Natural killer cell (primary cell): ENCODE results near the gene PPP1R16B. TPM values are rescaled to one million over a fixed set of nuclear protein-coding genes. Genes with fewer than 3 reads are reported as not detected.

Experiments used
- ATAC-seq, 3 donors: fragments of 150-1000 bp in 2 of 3; fragments of 200-7000 bp in 1 of 3; cut with Tn5 transposase; 1 replicate in 1 of 3; 2 replicates in 2 of 3; pipeline ENCODE4 v1.10.0; 2021; ENCODE audit warnings: mild to moderate bottlenecking in 2 of 3, moderate library complexity in 2 of 3
- DNase-seq, 2 donors: peaks; one replicate each; pipeline versions ENCODE4 v3.0.0 to v3.0.0-alpha.2; 2013 to 2021; ENCODE audit warnings: mixed read lengths in 1 of 2
- H3K27ac ChIP-seq: one replicate; pipeline ENCODE4 v1.5.1; 2013; ENCODE audit warnings: mild to moderate bottlenecking, low read length
- H3K27me3 ChIP-seq: one replicate; pipeline ENCODE4 v1.6.1; 2013; ENCODE audit warnings: low read length; ENCODE audit not compliant: control insufficient read depth, insufficient read depth
- H3K36me3 ChIP-seq: one replicate; pipeline ENCODE4 v1.6.1; 2013; ENCODE audit warnings: low read length; ENCODE audit not compliant: control insufficient read depth, insufficient read depth
- H3K4me1 ChIP-seq: one replicate; pipeline ENCODE4 v1.6.1; 2013; ENCODE audit warnings: low read length; ENCODE audit not compliant: control insufficient read depth, insufficient read depth
- H3K4me3 ChIP-seq: one replicate; pipeline ENCODE4 v1.5.1; 2013; ENCODE audit warnings: low read length
- H3K9me3 ChIP-seq: one replicate; pipeline ENCODE4 v1.6.1; 2013; ENCODE audit warnings: low read length; ENCODE audit not compliant: control insufficient read depth, insufficient read depth
- H3K27ac Mint-ChIP-seq, 2 donors: one replicate each; pipeline ENCODE4 v1.8.0; 2022; ENCODE audit warnings: mild to moderate bottlenecking in 2 of 2, mixed read lengths in 2 of 2, moderate library complexity in 1 of 2
- H3K27me3 Mint-ChIP-seq, 2 donors: one replicate each; pipeline ENCODE4 v1.8.0; 2022; ENCODE audit warnings: low read depth in 2 of 2, mixed read lengths in 2 of 2
- H3K36me3 Mint-ChIP-seq: one replicate; pipeline ENCODE4 v1.8.0; 2022; ENCODE audit warnings: mixed read lengths
- H3K4me1 Mint-ChIP-seq, 2 donors: one replicate each; pipeline ENCODE4 v1.8.0; 2022; ENCODE audit warnings: mixed read lengths in 2 of 2
- H3K4me3 Mint-ChIP-seq: one replicate; pipeline ENCODE4 v1.8.0; 2022; ENCODE audit warnings: mild to moderate bottlenecking, moderate library complexity, mixed read lengths
- H3K9me3 Mint-ChIP-seq, 2 donors: one replicate each; pipeline ENCODE4 v1.8.0; 2022; ENCODE audit warnings: mixed read lengths in 2 of 2
- WGBS: methylation state at CpG from one replicate; pipeline ENCODE4 v1.1.7; 2013; ENCODE audit warnings: missing lambda C conversion rate; ENCODE audit not compliant: insufficient coverage; 5-methylcytosine and 5-hydroxymethylcytosine counted together
- intact Hi-C: fragments of 100-400 bp; cut with micrococcal nuclease; formaldehyde crosslinking; loops from one replicate; pipeline ENCODE4 v1.14.2; 2022
- total RNA-seq, 4 donors: library from RNA; stranded (reverse); fragments of 120-200 nt in 1 of 4; gene quantifications; one replicate each; pipeline versions ENCODE4 v1.2.3 to v1.2.4, GENCODE V29; 2013 to 2022
- TF ChIP-seq, protein P1 (sequence below): fragments of 200-600 bp; IDR thresholded peaks from one replicate; pipeline ENCODE4 v1.8.0; 2022; ENCODE audit warnings: antibody characterized with exemption

PPP1R16B gene
- total RNA-seq, 3 donors from 2014 or later (not counting 1 experiment from before 2014, with no cell fraction given) = 52.0 to 62.3 (median 53.7) TPM

DNA sequence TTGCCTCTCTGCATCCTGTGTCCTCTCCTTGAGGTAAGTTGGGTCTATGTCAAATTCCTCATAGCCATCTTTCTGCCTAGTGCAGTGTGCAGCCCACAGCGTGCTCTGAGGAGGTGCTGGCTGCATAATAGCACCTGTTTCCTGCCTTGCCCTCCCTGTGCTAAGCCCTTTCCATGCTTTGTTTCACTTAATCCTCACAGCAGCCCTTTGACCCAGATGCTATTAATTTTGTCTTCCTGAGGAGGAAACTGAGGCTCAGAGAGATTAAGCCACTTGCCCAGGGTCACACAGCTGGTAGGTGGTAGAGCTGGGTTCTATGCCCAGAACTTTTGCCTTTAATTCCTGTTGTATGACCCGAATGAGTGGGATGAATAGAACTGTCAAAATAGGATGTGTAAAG lies 134.2 kb downstream of the PPP1R16B start:
- no peak overlapping the region for H3K27ac Mint-ChIP-seq
- no peaks in the 10 kb centered on the region for H3K27me3 ChIP-seq

GRCh38 chr20:38940644-38941043 lies 135.1 kb downstream of the PPP1R16B start:
- no peak for DNase-seq
- TF ChIP-seq, protein P1, sequence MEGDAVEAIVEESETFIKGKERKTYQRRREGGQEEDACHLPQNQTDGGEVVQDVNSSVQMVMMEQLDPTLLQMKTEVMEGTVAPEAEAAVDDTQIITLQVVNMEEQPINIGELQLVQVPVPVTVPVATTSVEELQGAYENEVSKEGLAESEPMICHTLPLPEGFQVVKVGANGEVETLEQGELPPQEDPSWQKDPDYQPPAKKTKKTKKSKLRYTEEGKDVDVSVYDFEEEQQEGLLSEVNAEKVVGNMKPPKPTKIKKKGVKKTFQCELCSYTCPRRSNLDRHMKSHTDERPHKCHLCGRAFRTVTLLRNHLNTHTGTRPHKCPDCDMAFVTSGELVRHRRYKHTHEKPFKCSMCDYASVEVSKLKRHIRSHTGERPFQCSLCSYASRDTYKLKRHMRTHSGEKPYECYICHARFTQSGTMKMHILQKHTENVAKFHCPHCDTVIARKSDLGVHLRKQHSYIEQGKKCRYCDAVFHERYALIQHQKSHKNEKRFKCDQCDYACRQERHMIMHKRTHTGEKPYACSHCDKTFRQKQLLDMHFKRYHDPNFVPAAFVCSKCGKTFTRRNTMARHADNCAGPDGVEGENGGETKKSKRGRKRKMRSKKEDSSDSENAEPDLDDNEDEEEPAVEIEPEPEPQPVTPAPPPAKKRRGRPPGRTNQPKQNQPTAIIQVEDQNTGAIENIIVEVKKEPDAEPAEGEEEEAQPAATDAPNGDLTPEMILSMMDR = no peak
- Mint-ChIP-seq H3K36me3 (no peaks in the 10 kb centered on the region), H3K27ac (no peak overlapping the region), H3K9me3 (no peaks in the 10 kb centered on the region), H3K27me3 (no peaks in the 10 kb centered on the region), H3K4me3 (no peak overlapping the region), H3K4me1 (peaks cover 0 to 5% of the 10 kb centered on the region in 2 donors)
- H3K27ac ChIP-seq = no peak overlapping the region
- no peaks in the 10 kb centered on the region for H3K9me3 ChIP-seq
- H3K4me3 ChIP-seq = no peak overlapping the region
- no peaks in the 10 kb centered on the region for H3K36me3 ChIP-seq
- intact Hi-C loops = no loop called here
- ATAC-seq = no peak
- WGBS = 95% methylated on average over 5 of the region's 5 CpGs
- no peaks in the 10 kb centered on the region for H3K4me1 ChIP-seq
- no peaks in the 10 kb centered on the region for H3K27me3 ChIP-seq

More for the DNA sequence above, 134.2 kb downstream of the PPP1R16B start:
- ATAC-seq = no peak
- Histone ChIP-seq H3K36me3 (no peaks in the 10 kb centered on the region), H3K4me1 (no peaks in the 10 kb centered on the region), H3K27ac (no peak overlapping the region), H3K4me3 (no peak overlapping the region), H3K9me3 (no peaks in the 10 kb centered on the region)
- Mint-ChIP-seq H3K4me1 (peaks cover 0 to 5% of the 10 kb centered on the region in 2 donors), H3K36me3 (no peaks in the 10 kb centered on the region), H3K4me3 (no peak overlapping the region), H3K9me3 (no peaks in the 10 kb centered on the region), H3K27me3 (no peaks in the 10 kb centered on the region)
- DNase-seq = no peak
- intact Hi-C loops = no loop called here
- WGBS = 96% methylated on average over 2 of the region's 2 CpGs
- TF ChIP-seq, protein P1 = no peak

GRCh38 chr20:38941726-38942389 lies 136.4 kb downstream of the PPP1R16B start:
- ATAC-seq (no peak), DNase-seq (no peak)
- H3K4me1 ChIP-seq = no peaks in the 10 kb centered on the region
- H3K27me3 Mint-ChIP-seq = no peaks in the 10 kb centered on the region
- no peaks in the 10 kb centered on the region for H3K36me3 ChIP-seq
- TF ChIP-seq, protein P1 = no peak
- intact Hi-C loops = no loop called here
- H3K4me3 Mint-ChIP-seq = no peak overlapping the region
- H3K4me1 Mint-ChIP-seq = peaks cover 0 to 5% of the 10 kb centered on the region in 2 donors
- no peak overlapping the region for H3K27ac ChIP-seq
- H3K36me3 Mint-ChIP-seq = no peaks in the 10 kb centered on the region
- H3K27ac Mint-ChIP-seq = no peak overlapping the region
- H3K27me3 ChIP-seq = no peaks in the 10 kb centered on the region
- no peak overlapping the region for H3K4me3 ChIP-seq
- no peaks in the 10 kb centered on the region for H3K9me3 ChIP-seq
- H3K9me3 Mint-ChIP-seq = no peaks in the 10 kb centered on the region
- 94% methylated on average over 5 of the region's 5 CpGs for WGBS

- H3K4me3 Mint-ChIP-seq = no peak overlapping the region
- H3K4me3 ChIP-seq = no peak overlapping the region
- no peaks in the 10 kb centered on the region for H3K36me3 Mint-ChIP-seq
- TF ChIP-seq, protein P1 = no peak
- H3K4me1 Mint-ChIP-seq = peaks cover 0 to 5% of the 10 kb centered on the region in 2 donors
- 100% methylated on average over 1 of the region's 3 CpGs for WGBS
- no peaks in the 10 kb centered on the region for H3K9me3 Mint-ChIP-seq
- intact Hi-C loops = no loop called here
- no peak overlapping the region for H3K27ac ChIP-seq
- no peaks in the 10 kb centered on the region for H3K36me3 ChIP-seq
- no peaks in the 10 kb centered on the region for H3K4me1 ChIP-seq
- no peak overlapping the region for H3K27ac Mint-ChIP-seq
- DNase-seq (no peak), ATAC-seq (no peak)
- H3K9me3 ChIP-seq = no peaks in the 10 kb centered on the region
- no peaks in the 10 kb centered on the region for H3K27me3 ChIP-seq
- no peaks in the 10 kb centered on the region for H3K27me3 Mint-ChIP-seq
Observed at GRCh38 chr20:38945012-38945411, 139.5 kb downstream of the PPP1R16B start.
